ENCODE measurements around the gene PLOD2. TPM values are rescaled to one million over a fixed set of nuclear protein-coding genes. Genes with fewer than 3 reads are reported as not detected.
"Not testable (repeated sequence)": the region's sequence is repeated elsewhere in the genome, so short reads cannot be mapped to it uniquely, and the experiment has no call there.

The PLOD2 gene
- total and polyA plus RNA-seq, 12 donors: 12.5 to 44.6 (median 16.8) TPM

GRCh38 chr3:146115619-146116018, 45.4 kb downstream of the PLOD2 start:
- TF ChIP-seq CTCF (IDR thresholded peaks at IDR 0.05): no peak
- intact Hi-C loops (cut with DNase I): no loop called here
- H3K27me3 ChIP-seq: no peaks in the 10 kb centered on the region
- 93 to 98% methylated on average over 1 of the region's 1 CpG for WGBS, 2 donors
- H3K36me3 ChIP-seq: peaks cover 0 to 69% (median 8%) of the 10 kb centered on the region in 9 donors
- peaks cover 0 to 33% (median 5%) of the 10 kb centered on the region in 11 donors for H3K9me3 ChIP-seq
- ATAC-seq (no peak), DNase-seq (no peak)
- H3K4me1 ChIP-seq: no peaks in the 10 kb centered on the region
- no peak overlapping the region for H3K4me3 ChIP-seq
- no peak overlapping the region for H3K27ac ChIP-seq

GRCh38 chr3:146113804-146114203, 47.2 kb downstream of the PLOD2 start:
- H3K4me3 ChIP-seq; H3K27me3 ChIP-seq; intact Hi-C loops (cut with DNase I); H3K4me1 ChIP-seq; ATAC-seq; DNase-seq; H3K27ac ChIP-seq: not testable (repeated sequence)
- H3K9me3 ChIP-seq: peaks cover 0 to 33% (median 5%) of the 10 kb centered on the region in 11 donors
- WGBS, 2 donors: 93 to 94% methylated on average over 12 of the region's 12 CpGs
- peaks cover 0 to 72% (median 5%) of the 10 kb centered on the region in 9 donors for H3K36me3 ChIP-seq

- Histone ChIP-seq H3K36me3 (peaks cover 0 to 59% (median 1%) of the 10 kb centered on the region in 9 donors), H3K9me3 (peaks cover 0 to 31% (median 5%) of the 10 kb centered on the region in 11 donors), H3K4me3 (no peak overlapping the region), H3K27ac (no peak overlapping the region), H3K4me1 (no peaks in the 10 kb centered on the region), H3K27me3 (no peaks in the 10 kb centered on the region)
- TF ChIP-seq CTCF (IDR thresholded peaks at IDR 0.05): no peak
- ATAC-seq: no peak
- no peak for DNase-seq
- intact Hi-C loops (cut with DNase I): no loop called here
Measured at GRCh38 chr3:146111337-146111736, 49.6 kb downstream of the PLOD2 start.

- intact Hi-C loops (cut with DNase I): no loop called here
- no peak for ATAC-seq
- no peaks in the 10 kb centered on the region for H3K4me1 ChIP-seq
- no peak for DNase-seq
- H3K36me3 ChIP-seq: peaks cover 0 to 59% (median 10%) of the 10 kb centered on the region in 9 donors
- no peak overlapping the region for H3K4me3 ChIP-seq
- H3K9me3 ChIP-seq: peaks cover 0 to 24% (median 5%) of the 10 kb centered on the region in 11 donors
- no peak for TF ChIP-seq CTCF (IDR thresholded peaks at IDR 0.05)
- whole genome bisulfite sequencing, 2 donors: 77 to 82% methylated on average over 1 of the region's 1 CpG
- H3K27me3 ChIP-seq: no peaks in the 10 kb centered on the region
- H3K27ac ChIP-seq: no peak overlapping the region
Measured at GRCh38 chr3:146110161-146110560, 50.8 kb downstream of the PLOD2 start.

- no peak for TF ChIP-seq CTCF (IDR thresholded peaks at IDR 0.05)
- no peaks in the 10 kb centered on the region for H3K27me3 ChIP-seq
- H3K36me3 ChIP-seq: peaks cover 0 to 80% (median 10%) of the 10 kb centered on the region in 9 donors
- WGBS, 2 donors: 58 to 77% methylated on average over 5 of the region's 5 CpGs
- no peak for DNase-seq
- H3K9me3 ChIP-seq: no peaks in the 10 kb centered on the region
- peak overlapping the region in 1 of 10 donors; percentile 7 for H3K27ac ChIP-seq
- ATAC-seq: no peak
- H3K4me1 ChIP-seq: no peaks in the 10 kb centered on the region
- intact Hi-C loops (cut with DNase I): no loop called here
- H3K4me3 ChIP-seq: no peak overlapping the region
Measured at GRCh38 chr3:146106986-146107385, 54.0 kb downstream of the PLOD2 start.
